DLD1 (cell line): ENCODE data around the gene DNHD1.

ENCODE experiments used
- in situ Hi-C: cut with HindIII; loops from 2 replicates; pipeline ENCODE4 v1.10.0; 2017; ENCODE audit warnings: low sequenced_read_pairs

DNHD1 gene

DNA sequence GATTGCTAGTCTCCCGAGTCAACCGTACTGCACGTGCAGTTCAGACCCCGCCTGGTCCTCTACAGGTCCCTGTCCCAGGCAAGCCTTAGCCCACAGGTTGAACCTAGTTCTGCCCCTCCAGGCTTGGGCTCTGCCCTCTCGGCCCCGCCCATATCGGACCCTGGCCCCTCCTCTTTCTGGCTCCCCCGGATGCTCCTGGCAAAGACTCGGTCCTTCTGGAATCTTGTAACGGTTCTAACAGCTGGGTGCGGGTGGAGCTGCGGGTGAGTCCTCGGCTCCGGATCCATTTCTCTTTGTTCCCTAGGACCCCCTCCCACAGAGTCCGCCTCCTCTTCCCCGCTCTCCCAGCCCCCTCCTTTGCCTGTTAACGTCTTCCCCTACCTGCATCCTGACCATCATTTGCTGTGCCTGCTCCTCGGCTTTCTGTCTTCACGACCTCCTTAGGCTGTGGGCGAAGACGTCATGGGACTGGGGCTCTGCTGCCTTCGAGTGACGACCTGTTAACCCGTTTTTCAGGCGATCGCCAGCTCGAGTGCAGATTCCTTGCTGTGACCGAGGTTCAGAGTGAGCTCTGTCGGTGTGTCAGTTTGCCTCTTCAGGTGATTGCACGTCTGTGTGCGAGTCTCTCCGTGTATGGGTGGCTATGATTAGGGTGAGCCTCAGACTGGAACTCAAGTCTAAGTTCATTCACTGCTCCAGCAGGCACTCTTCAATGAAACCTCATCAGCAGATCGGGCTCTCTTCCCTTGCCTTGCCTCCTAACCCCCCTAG is at the start of gene DNHD1:
DNHD1 (plus strand) TSS at position 212 of the 771 bp plus-strand sequence. CDS start 936 bp downstream, outside the sequence.
- in situ Hi-C loops = no loop called here

DNA sequence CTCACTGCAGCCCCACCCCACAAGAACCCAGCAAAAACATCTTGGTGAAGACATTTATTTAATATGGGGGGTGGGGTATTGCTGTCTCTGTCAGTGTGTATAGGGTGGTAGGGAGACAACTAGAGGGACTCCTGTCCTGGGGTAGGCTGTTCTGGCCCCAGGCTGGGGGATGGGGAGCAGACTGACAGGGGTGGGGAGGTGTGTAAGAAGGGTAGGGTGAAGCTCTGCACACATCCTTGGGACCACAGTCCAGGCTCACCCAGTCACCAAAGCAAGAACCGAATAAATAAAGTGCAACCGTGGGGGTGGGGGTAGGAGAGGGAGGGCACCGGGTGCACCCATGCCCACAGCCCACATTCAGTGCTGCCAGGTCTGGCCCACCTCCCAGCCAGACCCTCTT is 48.5 kb upstream of the DNHD1 start:
- in situ Hi-C loops = no loop called here

DNA sequence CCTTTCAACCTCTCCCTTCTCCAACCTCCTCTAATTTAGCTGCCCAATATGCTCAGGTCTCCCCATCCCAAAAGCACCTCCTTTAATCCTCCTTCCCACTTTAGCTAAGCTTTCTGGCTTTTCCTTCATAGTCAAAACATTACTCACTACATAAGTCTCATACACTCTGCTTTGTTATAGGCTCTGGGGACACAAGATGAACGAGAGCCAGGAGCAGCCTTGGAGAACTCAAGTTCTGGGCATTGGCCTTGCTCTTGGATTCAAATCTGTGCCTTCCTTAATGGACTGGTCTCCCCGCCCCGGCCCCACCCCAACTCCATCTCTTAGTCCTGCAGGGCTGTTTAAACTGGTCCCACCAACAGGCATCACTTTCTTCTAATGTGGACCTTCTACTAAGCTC is 44.9 kb upstream of the DNHD1 start:
- in situ Hi-C loops = no loop called here

- in situ Hi-C loops = no loop called here
Measured at GRCh38 chr11:6453152-6453551, 43.9 kb upstream of the DNHD1 start.

DNA sequence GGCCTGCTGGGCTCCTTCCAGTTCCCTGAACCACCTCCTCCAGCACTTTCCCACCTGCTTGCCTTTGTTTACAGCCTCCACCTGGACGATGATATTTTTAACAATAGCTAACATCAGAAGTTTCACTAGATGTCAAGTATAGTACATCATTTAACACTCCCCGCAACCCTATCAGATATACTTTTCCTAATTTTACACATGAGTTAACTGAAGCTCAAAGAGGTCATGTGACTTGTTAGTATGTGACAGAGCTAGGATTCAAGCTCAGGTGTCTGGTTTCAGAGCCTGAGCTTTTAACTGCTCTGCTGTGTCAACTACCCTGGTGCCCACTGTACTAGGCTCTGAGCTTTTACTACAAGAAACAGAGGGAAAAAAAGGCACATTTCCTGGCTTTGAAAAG is 42.0 kb upstream of the DNHD1 start:
- in situ Hi-C loops = no loop called here

GRCh38 chr11:6456361-6457073 is 40.6 kb upstream of the DNHD1 start:
- in situ Hi-C loops = no loop called here

GRCh38 chr11:6457581-6458320 is 39.3 kb upstream of the DNHD1 start:
- in situ Hi-C loops = no loop called here

GRCh38 chr11:6458352-6459098 is 38.6 kb upstream of the DNHD1 start:
- in situ Hi-C loops = no loop called here

- in situ Hi-C loops = no loop called here
Measured at GRCh38 chr11:6459099-6459450, 38.0 kb upstream of the DNHD1 start.

DNA sequence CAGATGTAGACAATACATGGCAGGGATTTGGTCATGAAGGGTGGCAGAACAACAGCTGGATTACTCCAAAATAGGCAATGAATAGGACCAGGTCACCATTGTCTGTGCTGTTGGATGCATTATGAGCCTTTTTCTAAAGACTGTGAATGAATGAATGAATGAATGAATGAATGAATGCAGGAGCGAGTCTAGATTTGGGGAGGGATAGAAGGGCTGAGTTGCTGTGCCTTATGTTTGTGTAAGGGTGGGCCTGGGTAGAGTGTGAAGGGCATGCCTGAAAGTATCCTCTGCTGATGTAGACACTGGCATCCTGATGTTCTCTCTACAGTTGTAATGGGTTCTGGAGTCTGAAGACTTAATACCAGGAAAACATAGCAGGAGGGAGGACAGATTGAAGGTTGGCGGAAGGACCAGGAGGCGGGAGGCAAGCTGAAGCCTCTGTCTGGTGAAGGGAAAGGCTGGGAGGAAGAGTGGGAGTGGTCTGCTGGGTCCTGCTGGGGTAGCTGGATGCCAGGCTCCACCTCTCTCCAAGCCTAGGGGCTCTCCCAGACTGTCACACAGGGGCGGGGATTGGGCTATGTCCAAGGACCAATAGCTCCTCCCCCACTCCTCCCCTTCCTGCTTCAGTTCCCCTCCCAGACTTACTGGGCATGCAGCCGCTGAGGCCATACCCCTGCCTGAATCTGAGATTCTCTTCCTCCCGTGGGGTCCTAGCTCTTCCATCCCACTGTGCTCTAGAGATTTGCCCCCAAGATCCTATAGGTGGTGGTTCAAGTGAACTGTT is 28.2 kb upstream of the DNHD1 start:
- in situ Hi-C loops = no loop called here

GRCh38 chr11:6469599-6469998 is 27.5 kb upstream of the DNHD1 start:
- in situ Hi-C loops = no loop called here

DNA sequence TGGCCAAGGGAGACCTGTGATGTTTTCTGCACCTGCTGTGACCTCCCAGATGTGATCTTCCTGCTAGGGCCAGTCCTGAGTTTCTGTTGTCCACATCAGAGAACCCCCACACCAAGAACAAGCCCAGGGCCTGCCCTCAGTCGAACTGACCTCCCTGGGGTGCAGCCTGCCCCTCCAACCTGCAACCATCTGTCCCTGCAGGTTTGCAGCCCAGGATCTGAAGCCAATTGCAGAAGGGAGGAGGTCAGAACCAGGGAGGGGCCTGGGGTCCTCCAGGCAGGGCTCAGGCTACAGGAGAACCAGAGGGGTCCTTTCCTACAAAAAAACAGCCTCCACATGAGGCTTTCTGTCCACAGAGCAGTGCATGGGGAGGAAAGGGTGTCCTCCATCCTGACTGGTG is 24.1 kb upstream of the DNHD1 start:
- in situ Hi-C loops = no loop called here

- in situ Hi-C loops = no loop called here
Measured at GRCh38 chr11:6473451-6474412, 23.3 kb upstream of the DNHD1 start, which contains the start of gene TRIM3. Gene TRIM3 (minus strand): TSS chr11:6473941. CDS start chr11:6465695, 8,246 bp downstream.

DNA sequence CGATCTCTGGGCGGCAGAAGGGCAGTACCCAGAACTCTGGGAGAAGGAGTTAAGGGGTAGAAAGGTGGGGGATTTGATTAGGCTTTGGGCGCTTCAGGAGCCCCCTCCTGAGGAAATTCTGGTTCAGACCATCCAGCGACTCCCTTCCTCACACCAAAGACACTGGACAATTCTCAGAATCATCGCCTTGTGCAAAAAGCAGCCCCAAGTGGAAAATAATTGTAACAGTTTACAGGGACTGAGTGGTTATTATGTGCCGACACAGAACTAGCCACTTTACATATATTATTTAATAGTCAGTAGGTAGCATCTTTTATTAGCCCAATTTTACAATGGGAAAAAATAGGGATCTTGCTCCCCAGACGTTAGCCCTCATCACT is 22.7 kb upstream of the DNHD1 start:
- in situ Hi-C loops = no loop called here

DNA sequence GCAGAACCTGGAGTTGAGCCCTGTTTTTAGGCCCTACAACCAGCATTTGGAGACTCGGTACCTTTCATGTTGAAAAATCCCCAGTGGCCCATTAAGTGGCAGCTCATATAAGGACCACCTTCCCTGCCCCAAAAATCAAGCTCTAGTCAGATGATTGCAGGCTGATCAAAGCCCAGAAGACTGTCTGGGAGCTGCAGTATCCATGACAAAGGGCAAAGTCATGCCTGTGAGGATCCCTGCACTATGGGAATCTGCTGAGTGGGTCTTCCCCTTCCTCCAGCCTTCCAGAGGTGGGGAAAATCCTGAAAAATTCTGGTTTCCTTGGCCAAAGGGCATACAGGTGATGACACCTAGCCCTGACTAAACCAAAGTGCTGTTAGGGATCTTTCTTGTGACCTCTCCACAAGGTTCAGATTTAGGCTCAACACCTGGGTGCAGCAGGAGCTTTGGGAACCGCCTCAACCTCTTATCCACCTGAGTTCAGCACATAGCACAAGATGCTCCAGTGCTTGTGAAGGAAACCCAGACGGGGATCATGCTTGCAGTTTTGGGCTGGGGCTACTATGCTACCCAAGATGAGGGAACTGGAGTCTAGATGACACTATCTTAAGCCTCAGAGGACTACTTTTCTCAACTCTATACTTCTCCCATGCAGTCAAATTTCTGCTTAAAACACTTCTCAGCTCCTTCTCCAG is 22.1 kb upstream of the DNHD1 start:
- in situ Hi-C loops = loop anchor here (5.0 kb wide), 1 partner anchor 33 kb away; the partner anchor contains the start of gene HPX

DNA sequence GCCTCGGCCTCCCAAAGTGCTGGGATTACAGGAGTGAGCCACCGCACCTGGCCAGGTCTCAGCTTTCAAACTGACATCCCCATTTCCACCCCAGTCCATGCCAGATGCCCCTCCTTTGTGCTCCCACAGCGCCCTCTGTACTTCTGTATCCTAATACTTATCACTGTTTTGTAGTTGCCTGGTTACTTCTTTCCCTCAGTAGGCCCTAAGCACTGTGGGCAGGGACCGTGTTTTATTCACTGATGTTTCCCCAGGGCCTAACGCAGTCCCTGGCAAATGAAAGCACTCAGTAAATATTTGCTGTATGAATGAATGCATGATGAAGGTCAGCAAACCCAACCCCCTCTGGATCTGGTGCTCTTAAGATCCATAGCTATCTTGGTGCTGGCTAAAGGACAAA is 21.1 kb upstream of the DNHD1 start:
- in situ Hi-C loops = loop anchor here (5.0 kb wide), 1 partner anchor 34 kb away; the partner anchor contains the start of gene HPX

GRCh38 chr11:6476571-6476970 is 20.5 kb upstream of the DNHD1 start:
- in situ Hi-C loops = loop anchor here (5.0 kb wide), 1 partner anchor 34 kb away; the partner anchor contains the start of gene HPX

DNA sequence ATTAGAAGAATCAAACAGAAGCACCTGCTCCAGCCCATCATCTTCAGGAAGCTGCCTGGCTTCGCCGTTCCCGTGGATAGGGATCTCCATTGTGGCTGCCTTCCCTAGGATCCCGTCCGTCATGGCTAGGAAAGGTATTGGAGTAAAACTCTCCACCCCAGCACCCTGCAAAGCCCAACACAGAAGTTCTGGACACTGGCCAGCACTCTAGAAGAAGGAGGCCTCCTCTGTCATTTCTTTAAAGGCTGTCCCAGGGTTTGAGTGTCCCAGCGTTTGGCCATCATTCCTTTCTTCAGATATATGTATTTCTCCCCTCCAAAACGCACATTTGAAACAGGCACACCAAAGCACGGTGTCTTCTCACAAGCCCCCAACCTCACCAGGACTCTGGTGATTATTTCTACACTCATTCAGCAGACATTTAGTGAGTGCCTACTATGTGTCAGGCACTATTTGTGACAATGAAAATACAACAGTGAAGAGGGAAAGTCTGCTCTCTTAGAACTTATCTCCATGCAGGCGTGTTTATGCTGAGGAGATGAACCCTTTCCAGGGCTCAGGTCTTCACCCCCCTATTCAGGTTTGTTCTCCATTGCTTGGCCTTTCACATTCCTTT is 16.7 kb upstream of the DNHD1 start:
- in situ Hi-C loops = no loop called here
